Ovary (tissue), 3 donors: ENCODE data around the gene ANK3.

ENCODE experiments used
- EP300 ChIP-seq: sonication (generic); formaldehyde crosslinking; IDR thresholded peaks from one replicate; pipeline ENCODE4 v1.6.1; 2017; ENCODE audit warnings: antibody characterized with exemption
- POLR2A ChIP-seq: fragments of 450-650 bp; IDR thresholded peaks from one replicate; pipeline ENCODE4 v1.6.1; 2017; ENCODE audit warnings: antibody characterized with exemption, mild to moderate bottlenecking, moderate library complexity
- TF ChIP-seq, protein P1 (sequence below), 3 donors: fragments of 450-650 bp in 2 of 3; fragments of 200-600 bp in 1 of 3; IDR thresholded peaks; one replicate each; pipeline versions ENCODE4 v1.5.1 to v1.8.0; 2016 to 2022; ENCODE audit warnings: antibody characterized with exemption in 3 of 3, mild to moderate bottlenecking in 1 of 3
- donor health status: DM: no; HTN: no; CAD: no.

DNA sequence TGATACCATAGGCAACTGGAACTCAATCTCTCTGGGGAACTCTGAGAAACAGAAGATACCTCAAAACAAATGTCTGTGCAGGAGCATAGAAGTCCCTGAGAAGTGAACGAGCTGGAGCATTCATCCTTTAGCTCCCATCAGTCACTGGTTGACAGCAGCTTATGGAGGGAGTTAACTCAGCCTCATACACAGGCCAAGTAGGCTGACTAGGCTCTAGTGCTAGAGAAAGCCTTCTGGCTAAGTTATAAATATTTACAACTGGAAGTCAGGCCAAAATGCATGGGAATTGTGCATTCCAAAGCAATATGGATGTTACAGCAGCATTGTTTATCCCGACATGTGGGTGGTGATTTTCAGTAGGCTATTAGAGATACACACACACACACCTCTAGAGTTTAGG lies 66.5 kb downstream of the ANK3 start:
- TF ChIP-seq, protein P1, sequence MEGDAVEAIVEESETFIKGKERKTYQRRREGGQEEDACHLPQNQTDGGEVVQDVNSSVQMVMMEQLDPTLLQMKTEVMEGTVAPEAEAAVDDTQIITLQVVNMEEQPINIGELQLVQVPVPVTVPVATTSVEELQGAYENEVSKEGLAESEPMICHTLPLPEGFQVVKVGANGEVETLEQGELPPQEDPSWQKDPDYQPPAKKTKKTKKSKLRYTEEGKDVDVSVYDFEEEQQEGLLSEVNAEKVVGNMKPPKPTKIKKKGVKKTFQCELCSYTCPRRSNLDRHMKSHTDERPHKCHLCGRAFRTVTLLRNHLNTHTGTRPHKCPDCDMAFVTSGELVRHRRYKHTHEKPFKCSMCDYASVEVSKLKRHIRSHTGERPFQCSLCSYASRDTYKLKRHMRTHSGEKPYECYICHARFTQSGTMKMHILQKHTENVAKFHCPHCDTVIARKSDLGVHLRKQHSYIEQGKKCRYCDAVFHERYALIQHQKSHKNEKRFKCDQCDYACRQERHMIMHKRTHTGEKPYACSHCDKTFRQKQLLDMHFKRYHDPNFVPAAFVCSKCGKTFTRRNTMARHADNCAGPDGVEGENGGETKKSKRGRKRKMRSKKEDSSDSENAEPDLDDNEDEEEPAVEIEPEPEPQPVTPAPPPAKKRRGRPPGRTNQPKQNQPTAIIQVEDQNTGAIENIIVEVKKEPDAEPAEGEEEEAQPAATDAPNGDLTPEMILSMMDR (IDR thresholded peaks at IDR 0.05): no peak
- no peak for TF ChIP-seq POLR2A
- TF ChIP-seq EP300: no peak
